WERI-Rb-1 (cell line): ENCODE results near the gene ADRA2C.
A peak's percentile ranks its signal among the peaks of the same experiment; 100 is the strongest.

Experiments used
- DNase-seq: peaks from one replicate; pipeline ENCODE4 v3.0.0-alpha.2; 2020
- H3K27ac ChIP-seq: fragments of 250-450 bp; sonication (Bioruptor Pico); 2 replicates; pipeline ENCODE4 v1.5.1; 2020; ENCODE audit warnings: mild to moderate bottlenecking, moderate library complexity
- H3K27me3 ChIP-seq: fragments of 250-450 bp; sonication (Bioruptor Pico); 2 replicates; pipeline ENCODE4 v1.5.1; 2021; ENCODE audit warnings: mild to moderate bottlenecking, low read depth, moderate library complexity; ENCODE audit not compliant: insufficient read depth, severe bottlenecking
- H3K36me3 ChIP-seq: fragments of 250-450 bp; sonication (Bioruptor Pico); 2 replicates; pipeline ENCODE4 v1.5.1; 2020; ENCODE audit warnings: mild to moderate bottlenecking, moderate library complexity
- H3K4me3 ChIP-seq: 2 replicates; pipeline ENCODE4 v1.5.1; 2011; ENCODE audit warnings: low read depth, mild to moderate bottlenecking, control low read depth, low read length
- H3K9me3 ChIP-seq: fragments of 250-450 bp; sonication (Bioruptor Pico); 2 replicates; pipeline ENCODE4 v1.5.1; 2021; ENCODE audit warnings: mild to moderate bottlenecking, moderate library complexity; ENCODE audit not compliant: severe bottlenecking
- CTCF ChIP-seq: IDR thresholded peaks from 2 replicates; pipeline ENCODE4 v1.5.1; 2011; ENCODE audit warnings: low read depth, mild to moderate bottlenecking, control low read depth, inconsistent platforms, low read length

ADRA2C gene

GRCh38 chr4:3766785-3767569 is 792 bp downstream of the ADRA2C start:
- no peaks in the 10 kb centered on the region for H3K27me3 ChIP-seq
- H3K4me3 ChIP-seq, result peak overlapping the region; percentile 21
- H3K27ac ChIP-seq, result no peak overlapping the region
- H3K36me3 ChIP-seq, result no peaks in the 10 kb centered on the region; the same call in 1 of the 2 replicates
- TF ChIP-seq CTCF, result no peak
- DNase-seq, result no peak
- no peaks in the 10 kb centered on the region for H3K9me3 ChIP-seq

GRCh38 chr4:3767570-3768288 is 1.5 kb downstream of the ADRA2C start:
- no peak for DNase-seq
- Histone ChIP-seq H3K4me3 (no peak overlapping the region), H3K27ac (no peak overlapping the region), H3K27me3 (no peaks in the 10 kb centered on the region), H3K9me3 (no peaks in the 10 kb centered on the region), H3K36me3 (no peaks in the 10 kb centered on the region; the same call in 1 of the 2 replicates)
- TF ChIP-seq CTCF, result no peak

GRCh38 chr4:3768842-3769641 is 2.9 kb downstream of the ADRA2C start:
- H3K27me3 ChIP-seq, result no peaks in the 10 kb centered on the region
- DNase-seq, result no peak
- H3K36me3 ChIP-seq, result no peaks in the 10 kb centered on the region; the same call in 1 of the 2 replicates
- H3K27ac ChIP-seq, result no peak overlapping the region
- H3K4me3 ChIP-seq, result no peak overlapping the region
- H3K9me3 ChIP-seq, result no peaks in the 10 kb centered on the region
- TF ChIP-seq CTCF, result no peak

GRCh38 chr4:3769642-3770184 is 3.5 kb downstream of the ADRA2C start:
- no peak for DNase-seq
- H3K36me3 ChIP-seq, result no peaks in the 10 kb centered on the region; the same call in 1 of the 2 replicates
- H3K4me3 ChIP-seq, result no peak overlapping the region
- no peak overlapping the region for H3K27ac ChIP-seq
- TF ChIP-seq CTCF, result no peak
- H3K27me3 ChIP-seq, result no peaks in the 10 kb centered on the region
- no peaks in the 10 kb centered on the region for H3K9me3 ChIP-seq

GRCh38 chr4:3770323-3771163 is 4.4 kb downstream of the ADRA2C start:
- peak; percentile 82 for DNase-seq
- H3K27ac ChIP-seq, result peak overlapping the region; percentile 32; the same call in 1 of the 2 replicates
- TF ChIP-seq CTCF, result no peak
- no peak overlapping the region for H3K4me3 ChIP-seq
- H3K27me3 ChIP-seq, result no peaks in the 10 kb centered on the region
- no peaks in the 10 kb centered on the region; the same call in 1 of the 2 replicates for H3K36me3 ChIP-seq
- no peaks in the 10 kb centered on the region for H3K9me3 ChIP-seq
